Measurements from ENCODE around the gene FAM78A. TPM values are rescaled to one million over a fixed set of nuclear protein-coding genes. Genes with fewer than 3 reads are reported as not detected.
A peak's percentile ranks its signal among the peaks of the same experiment; 100 is the strongest.

The FAM78A gene
- total RNA-seq, 1 donor from 2014 or later, result 14.6 TPM

DNA sequence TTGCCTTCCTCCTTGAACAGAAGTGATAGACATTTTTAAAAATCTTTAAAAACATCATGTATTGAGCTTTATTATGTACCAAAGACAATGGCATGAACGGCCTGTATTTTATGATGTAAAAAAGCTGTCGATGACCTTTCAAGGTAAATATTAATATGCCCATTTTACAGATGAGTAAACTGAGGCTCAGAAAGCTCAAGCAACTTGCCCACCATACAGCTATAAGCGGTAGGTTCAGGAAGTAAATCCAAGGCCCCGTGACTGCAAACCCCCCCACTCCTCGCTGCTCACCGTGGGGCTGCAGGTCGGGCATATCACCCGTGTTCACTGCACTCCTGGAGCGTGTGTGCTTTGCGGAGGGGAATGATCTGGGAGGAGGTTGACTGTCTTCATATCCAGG, 16.6 kb upstream of the FAM78A start:
- no peaks in the 10 kb centered on the region for H3K27me3 ChIP-seq (ENCODE audit: control insufficient read depth in 3 of 3, insufficient read depth in 3 of 3, low read length in 3 of 3)
- H3K4me1 ChIP-seq (ENCODE audit: control insufficient read depth in 3 of 3, insufficient read depth in 3 of 3, low read length in 3 of 3), result peaks cover 62 to 82% (median 81%) of the 10 kb centered on the region in 3 donors
- peak overlapping the region; percentile 10 to 69 (median 45) for H3K4me3 ChIP-seq (ENCODE audit: low read length in 3 of 3)
- no peaks in the 10 kb centered on the region for H3K9me3 ChIP-seq (ENCODE audit: control insufficient read depth in 3 of 3, low read length in 3 of 3)
- H3K36me3 ChIP-seq (ENCODE audit: control insufficient read depth in 3 of 3, insufficient read depth in 3 of 3, low read length in 3 of 3), result peaks cover 27 to 30% (median 28%) of the 10 kb centered on the region in 3 donors
- H3K9ac ChIP-seq (ENCODE audit: low read depth in 1 of 3, low read length in 3 of 3), result peak overlapping the region; percentile 40 to 99 (median 47)
- H3K27ac ChIP-seq (ENCODE audit: low read depth, low read length), result peak overlapping the region; percentile 4

DNA sequence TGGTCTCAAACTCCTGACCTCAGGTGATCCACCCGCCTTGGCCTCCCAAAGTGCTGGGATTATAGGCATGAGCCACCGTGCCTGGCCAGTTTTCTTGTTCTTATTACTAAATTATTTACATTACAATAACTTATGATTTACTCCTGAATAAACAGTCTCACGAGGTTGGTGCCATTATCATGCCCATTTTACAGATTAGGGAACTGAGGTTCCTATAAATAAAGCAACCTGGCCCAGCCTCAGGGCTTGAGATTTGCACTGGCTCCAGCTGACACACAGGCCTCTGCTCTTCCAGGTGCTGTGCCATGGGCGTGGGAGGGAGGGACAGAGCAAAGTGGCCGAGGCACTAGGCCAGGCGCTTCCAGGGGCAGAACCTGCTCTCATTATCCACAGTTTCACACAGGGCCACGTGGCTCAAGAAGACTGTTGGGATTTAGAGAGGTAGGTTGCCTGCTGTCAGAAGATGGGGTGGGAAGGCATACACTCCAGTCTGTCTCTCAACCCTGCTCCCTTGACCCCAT, 15.5 kb upstream of the FAM78A start:
- H3K27me3 ChIP-seq (ENCODE audit: control insufficient read depth in 3 of 3, insufficient read depth in 3 of 3, low read length in 3 of 3), result no peaks in the 10 kb centered on the region
- H3K27ac ChIP-seq (ENCODE audit: low read depth, low read length), result peak overlapping the region; percentile 8
- H3K36me3 ChIP-seq (ENCODE audit: control insufficient read depth in 3 of 3, insufficient read depth in 3 of 3, low read length in 3 of 3), result peaks cover 27 to 28% (median 28%) of the 10 kb centered on the region in 3 donors
- peak overlapping the region; percentile 60 to 92 (median 79) for H3K4me3 ChIP-seq (ENCODE audit: low read length in 3 of 3)
- no peaks in the 10 kb centered on the region for H3K9me3 ChIP-seq (ENCODE audit: control insufficient read depth in 3 of 3, low read length in 3 of 3)
- H3K4me1 ChIP-seq (ENCODE audit: control insufficient read depth in 3 of 3, insufficient read depth in 3 of 3, low read length in 3 of 3), result peaks cover 63 to 83% (median 81%) of the 10 kb centered on the region in 3 donors
- peak overlapping the region; percentile 40 to 99 (median 44) for H3K9ac ChIP-seq (ENCODE audit: low read depth in 1 of 3, low read length in 3 of 3)

DNA sequence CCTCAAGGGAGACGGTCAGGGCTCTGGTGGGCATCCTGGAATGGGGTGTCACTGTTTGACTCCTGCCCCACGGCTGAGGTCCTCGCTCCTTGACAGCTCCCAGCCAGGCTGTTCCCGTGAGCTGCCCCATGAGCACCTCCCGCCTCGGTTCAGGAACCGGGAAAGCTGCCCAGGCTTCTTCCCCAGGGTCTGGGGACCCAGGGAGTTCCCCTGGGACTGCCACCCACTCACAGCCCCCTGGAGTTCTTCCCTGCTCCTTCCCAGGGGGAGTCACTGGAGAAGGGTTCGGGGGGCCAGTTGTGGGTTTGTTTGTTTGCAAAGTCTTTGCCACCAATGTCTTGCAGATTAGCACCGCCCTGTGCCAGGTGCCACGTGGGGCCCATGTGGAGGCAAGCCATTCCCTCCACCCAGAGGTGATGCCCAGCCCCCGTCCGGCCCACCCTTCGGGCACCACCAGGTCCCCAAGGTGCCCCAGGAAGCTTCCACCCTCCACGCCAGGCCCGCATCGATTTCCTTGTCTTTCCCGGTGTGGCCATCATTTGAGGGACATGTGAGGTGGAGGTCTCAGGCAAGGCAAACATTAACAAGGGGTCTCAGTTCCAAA, 14.6 kb upstream of the FAM78A start:
- peak overlapping the region; percentile 97 for H3K27ac ChIP-seq (ENCODE audit: low read depth, low read length)
- H3K9me3 ChIP-seq (ENCODE audit: control insufficient read depth in 3 of 3, low read length in 3 of 3), result no peaks in the 10 kb centered on the region
- peaks cover 57 to 75% (median 74%) of the 10 kb centered on the region in 3 donors for H3K4me1 ChIP-seq (ENCODE audit: control insufficient read depth in 3 of 3, insufficient read depth in 3 of 3, low read length in 3 of 3)
- H3K9ac ChIP-seq (ENCODE audit: low read depth in 1 of 3, low read length in 3 of 3), result peak overlapping the region; percentile 95 to 99 (median 97)
- H3K4me3 ChIP-seq (ENCODE audit: low read length in 3 of 3), result peak overlapping the region; percentile 79 to 94 (median 92)
- peaks cover 25 to 28% (median 27%) of the 10 kb centered on the region in 3 donors for H3K36me3 ChIP-seq (ENCODE audit: control insufficient read depth in 3 of 3, insufficient read depth in 3 of 3, low read length in 3 of 3)
- H3K27me3 ChIP-seq (ENCODE audit: control insufficient read depth in 3 of 3, insufficient read depth in 3 of 3, low read length in 3 of 3), result no peaks in the 10 kb centered on the region

DNA sequence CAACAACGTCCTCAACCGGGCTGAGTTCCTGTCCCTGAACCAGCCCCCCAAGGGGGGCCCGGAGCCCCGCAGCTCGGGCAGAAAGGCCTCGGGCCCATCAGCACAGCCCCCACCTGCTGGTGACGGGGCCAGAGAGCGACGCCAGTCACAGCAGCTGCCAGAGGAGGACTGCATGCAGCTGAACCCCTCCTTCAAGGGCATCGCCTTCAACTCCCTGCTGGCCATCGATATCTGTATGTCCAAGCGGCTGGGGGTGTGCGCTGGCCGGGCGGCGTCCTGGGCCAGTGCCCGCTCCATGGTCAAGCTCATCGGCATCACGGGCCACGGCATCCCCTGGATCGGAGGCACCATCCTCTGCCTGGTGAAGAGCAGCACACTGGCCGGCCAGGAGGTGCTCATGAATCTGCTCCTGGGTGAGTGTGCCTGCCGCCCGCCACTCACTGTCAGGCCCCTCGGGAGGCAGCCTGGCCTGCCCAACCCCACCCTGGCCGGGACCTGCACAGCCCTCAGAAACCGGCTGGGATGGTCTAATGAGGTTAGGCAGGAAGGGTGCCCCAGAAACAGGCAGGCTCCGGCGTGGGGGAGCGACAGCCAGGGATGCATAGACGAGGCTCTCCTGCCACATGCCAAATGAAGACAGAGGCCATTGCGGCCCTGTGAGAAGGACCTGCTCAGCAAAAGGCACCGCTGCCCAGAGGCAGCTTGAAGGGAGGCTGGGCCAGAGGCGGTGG, 13.9 kb upstream of the FAM78A start:
- peaks cover 57 to 70% (median 70%) of the 10 kb centered on the region in 3 donors for H3K4me1 ChIP-seq (ENCODE audit: control insufficient read depth in 3 of 3, insufficient read depth in 3 of 3, low read length in 3 of 3)
- peak overlapping the region; percentile 79 to 94 (median 92) for H3K4me3 ChIP-seq (ENCODE audit: low read length in 3 of 3)
- peak overlapping the region; percentile 95 to 99 (median 97) for H3K9ac ChIP-seq (ENCODE audit: low read depth in 1 of 3, low read length in 3 of 3)
- H3K9me3 ChIP-seq (ENCODE audit: control insufficient read depth in 3 of 3, low read length in 3 of 3), result no peaks in the 10 kb centered on the region
- H3K36me3 ChIP-seq (ENCODE audit: control insufficient read depth in 3 of 3, insufficient read depth in 3 of 3, low read length in 3 of 3), result peaks cover 20 to 26% (median 24%) of the 10 kb centered on the region in 3 donors
- H3K27ac ChIP-seq (ENCODE audit: low read depth, low read length), result peak overlapping the region; percentile 97
- H3K27me3 ChIP-seq (ENCODE audit: control insufficient read depth in 3 of 3, insufficient read depth in 3 of 3, low read length in 3 of 3), result no peaks in the 10 kb centered on the region

DNA sequence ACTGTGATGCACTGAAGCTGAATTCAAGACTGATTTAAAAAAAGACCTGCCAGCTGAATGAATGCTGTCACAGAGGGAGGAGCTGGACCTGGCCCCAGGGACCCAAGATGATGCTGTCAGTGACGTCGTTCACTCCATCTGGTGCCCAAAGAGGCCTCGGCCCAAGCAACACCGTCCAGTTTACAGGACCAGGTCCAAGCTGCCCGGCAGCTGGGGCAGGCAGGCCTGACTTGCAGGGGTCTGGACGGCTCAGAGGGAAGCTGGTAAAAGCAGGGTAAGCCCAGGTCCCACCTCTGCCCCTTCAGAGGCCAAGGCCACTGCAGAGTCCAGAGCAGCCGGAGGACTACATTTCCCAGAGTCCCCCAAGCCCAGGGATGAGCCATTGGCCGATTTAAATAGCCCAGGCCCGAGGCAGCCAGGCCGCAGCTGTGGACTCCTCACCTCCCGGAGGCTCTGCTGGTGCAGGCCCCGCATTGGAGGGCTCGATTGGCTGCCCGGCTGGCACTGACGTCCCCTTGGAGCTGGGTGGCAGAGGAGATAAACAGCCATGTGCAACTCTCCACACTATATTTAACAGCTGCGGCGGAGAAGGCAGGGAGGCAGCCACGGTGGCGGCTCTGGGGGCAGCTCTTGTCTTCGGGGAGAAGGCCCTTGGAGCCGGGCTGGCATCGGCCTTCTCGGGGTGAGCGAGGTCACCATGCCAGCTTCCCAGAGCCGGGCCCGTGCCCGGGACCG, 13.2 kb upstream of the FAM78A start, which contains the start of gene PLPP7:
Gene PLPP7 (plus strand): TSS at position 423 of the 735 bp plus-strand sequence. CDS start 275 bp downstream, at position 698.
- no peaks in the 10 kb centered on the region for H3K9me3 ChIP-seq (ENCODE audit: control insufficient read depth in 3 of 3, low read length in 3 of 3)
- H3K4me1 ChIP-seq (ENCODE audit: control insufficient read depth in 3 of 3, insufficient read depth in 3 of 3, low read length in 3 of 3), result peaks cover 57 to 70% (median 69%) of the 10 kb centered on the region in 3 donors
- H3K27ac ChIP-seq (ENCODE audit: low read depth, low read length), result peak within 1 kb of the TSS; percentile 97
- peaks cover 20 to 26% (median 24%) of the 10 kb centered on the region in 3 donors for H3K36me3 ChIP-seq (ENCODE audit: control insufficient read depth in 3 of 3, insufficient read depth in 3 of 3, low read length in 3 of 3)
- H3K27me3 ChIP-seq (ENCODE audit: control insufficient read depth in 3 of 3, insufficient read depth in 3 of 3, low read length in 3 of 3), result no peaks in the 10 kb centered on the region
- H3K9ac ChIP-seq (ENCODE audit: low read depth in 1 of 3, low read length in 3 of 3), result peak within 1 kb of the TSS; percentile 95 to 99 (median 97)
- H3K4me3 ChIP-seq (ENCODE audit: low read length in 3 of 3), result peak within 1 kb of the TSS; percentile 79 to 94 (median 92)

DNA sequence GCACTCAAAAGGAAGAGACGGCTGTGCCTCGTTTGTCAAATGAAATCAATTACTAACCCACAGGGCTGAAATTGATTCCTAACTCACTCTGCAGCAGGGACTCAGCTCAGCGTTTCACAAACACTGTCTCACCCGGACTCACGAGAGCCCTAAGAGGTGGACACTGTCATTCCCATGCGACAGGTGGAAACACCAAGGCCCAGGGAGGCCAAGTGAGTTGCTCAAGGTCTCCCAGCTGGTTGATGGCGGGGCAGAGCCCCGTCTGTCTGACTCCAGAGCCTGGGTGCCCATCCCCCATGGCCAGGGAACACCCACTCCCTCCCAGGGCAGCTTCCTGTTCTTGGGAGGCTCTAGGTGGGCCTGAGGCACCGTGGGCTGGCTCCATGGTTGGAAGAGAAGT, 11.9 kb upstream of the FAM78A start:
- Histone ChIP-seq H3K27ac (ENCODE audit: low read depth, low read length) (peak overlapping the region; percentile 97), H3K9ac (ENCODE audit: low read depth in 1 of 3, low read length in 3 of 3) (peak overlapping the region; percentile 95 to 99 (median 97)), H3K9me3 (ENCODE audit: control insufficient read depth in 3 of 3, low read length in 3 of 3) (no peaks in the 10 kb centered on the region), H3K4me3 (ENCODE audit: low read length in 3 of 3) (peak overlapping the region; percentile 79 to 94 (median 92)), H3K36me3 (ENCODE audit: control insufficient read depth in 3 of 3, insufficient read depth in 3 of 3, low read length in 3 of 3) (peaks cover 11 to 19% (median 12%) of the 10 kb centered on the region in 3 donors), H3K27me3 (ENCODE audit: control insufficient read depth in 3 of 3, insufficient read depth in 3 of 3, low read length in 3 of 3) (no peaks in the 10 kb centered on the region), H3K4me1 (ENCODE audit: control insufficient read depth in 3 of 3, insufficient read depth in 3 of 3, low read length in 3 of 3) (peaks cover 48 to 66% (median 63%) of the 10 kb centered on the region in 3 donors)

DNA sequence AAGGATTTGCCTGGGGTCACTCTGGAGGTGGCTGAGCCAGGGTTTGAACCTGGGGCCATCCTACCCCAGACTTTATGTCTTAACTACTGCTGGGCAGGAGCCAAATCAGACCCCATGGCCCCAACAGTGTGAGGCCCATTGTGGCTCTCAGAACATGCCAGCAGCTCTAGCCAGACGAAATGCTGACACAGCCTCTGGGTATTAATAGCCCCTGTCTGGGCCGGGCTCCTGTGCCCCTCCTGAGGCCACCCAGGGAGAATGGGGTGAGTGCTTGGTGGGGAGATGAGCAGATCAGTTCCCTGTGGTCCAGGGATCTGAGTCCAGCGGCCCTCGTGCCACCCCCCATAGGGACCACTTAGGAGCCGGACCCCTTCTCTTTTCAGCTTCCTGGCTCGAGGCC, 11.0 kb upstream of the FAM78A start:
- Histone ChIP-seq H3K4me3 (ENCODE audit: low read length in 3 of 3) (peak overlapping the region; percentile 79 to 94 (median 92)), H3K4me1 (ENCODE audit: control insufficient read depth in 3 of 3, insufficient read depth in 3 of 3, low read length in 3 of 3) (peaks cover 40 to 63% (median 59%) of the 10 kb centered on the region in 3 donors), H3K9ac (ENCODE audit: low read depth in 1 of 3, low read length in 3 of 3) (peak overlapping the region; percentile 95 to 99 (median 97)), H3K27me3 (ENCODE audit: control insufficient read depth in 3 of 3, insufficient read depth in 3 of 3, low read length in 3 of 3) (no peaks in the 10 kb centered on the region), H3K9me3 (ENCODE audit: control insufficient read depth in 3 of 3, low read length in 3 of 3) (no peaks in the 10 kb centered on the region), H3K36me3 (ENCODE audit: control insufficient read depth in 3 of 3, insufficient read depth in 3 of 3, low read length in 3 of 3) (peaks cover 6 to 13% (median 8%) of the 10 kb centered on the region in 3 donors), H3K27ac (ENCODE audit: low read depth, low read length) (peak overlapping the region; percentile 97)

DNA sequence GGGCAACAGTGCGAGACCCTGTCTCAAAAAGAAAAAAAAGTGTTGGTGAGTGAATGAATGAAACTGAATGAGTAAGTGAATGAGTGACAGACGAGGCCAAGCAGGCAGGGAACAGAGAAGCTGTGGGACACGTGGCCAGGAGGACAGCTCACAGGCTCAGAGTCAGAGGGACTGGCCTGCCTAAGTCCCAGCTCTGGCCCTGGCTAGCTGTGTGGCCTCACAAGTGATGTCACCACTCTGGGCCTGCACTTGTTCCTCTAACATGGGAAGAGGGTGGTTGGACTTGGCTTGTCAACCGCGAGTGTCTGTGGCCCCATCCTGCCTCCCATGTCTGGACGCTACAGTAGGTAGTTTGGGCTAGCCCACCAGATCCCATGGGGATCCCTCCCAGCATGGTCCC, 8.5 kb upstream of the FAM78A start:
- no peak overlapping the region for H3K4me3 ChIP-seq (ENCODE audit: low read length in 3 of 3)
- H3K9me3 ChIP-seq (ENCODE audit: control insufficient read depth in 3 of 3, low read length in 3 of 3), result no peaks in the 10 kb centered on the region
- H3K36me3 ChIP-seq (ENCODE audit: control insufficient read depth in 3 of 3, insufficient read depth in 3 of 3, low read length in 3 of 3), result no peaks in the 10 kb centered on the region
- peaks cover 25 to 68% (median 60%) of the 10 kb centered on the region in 3 donors for H3K4me1 ChIP-seq (ENCODE audit: control insufficient read depth in 3 of 3, insufficient read depth in 3 of 3, low read length in 3 of 3)
- no peak overlapping the region for H3K9ac ChIP-seq (ENCODE audit: low read depth in 1 of 3, low read length in 3 of 3)
- no peak overlapping the region for H3K27ac ChIP-seq (ENCODE audit: low read depth, low read length)
- H3K27me3 ChIP-seq (ENCODE audit: control insufficient read depth in 3 of 3, insufficient read depth in 3 of 3, low read length in 3 of 3), result peaks cover 0 to 9% (median 0%) of the 10 kb centered on the region in 3 donors

DNA sequence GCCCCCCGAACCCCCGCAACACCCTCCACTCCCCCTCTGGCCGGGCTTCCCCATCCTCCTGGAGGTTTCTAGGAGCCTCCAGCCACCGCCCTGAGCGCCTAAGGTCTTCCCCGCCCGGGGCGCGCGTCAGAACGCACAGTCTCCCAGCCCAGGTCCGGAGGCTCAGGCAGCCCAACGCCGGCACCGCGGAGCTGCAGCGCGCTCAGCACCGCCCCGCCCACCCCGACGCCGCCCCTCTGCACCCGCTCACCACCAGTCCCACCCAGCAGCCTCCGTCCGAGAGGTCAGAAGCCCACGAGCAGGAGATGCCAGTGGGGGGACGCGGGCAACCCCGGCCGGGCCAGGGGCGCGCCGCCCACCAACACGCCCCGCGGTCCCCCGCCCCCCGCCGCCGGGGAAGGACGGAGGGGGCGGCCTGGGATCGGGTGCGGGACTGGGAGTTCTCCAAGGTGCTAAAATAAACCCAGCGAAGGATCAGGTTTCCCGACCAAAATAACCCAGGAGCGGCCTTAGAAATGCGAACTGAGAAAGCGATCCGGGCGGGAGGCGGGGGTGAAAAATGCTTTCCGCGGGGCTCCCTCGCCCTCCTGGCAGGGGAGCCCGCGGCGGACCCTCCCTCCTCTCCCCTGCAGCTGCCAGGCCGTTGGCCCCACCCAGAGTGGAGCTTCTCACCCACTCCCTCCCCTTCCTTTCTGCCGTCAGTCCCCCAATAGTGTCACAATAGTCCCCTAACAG, 6.5 kb upstream of the FAM78A start:
- H3K9me3 ChIP-seq (ENCODE audit: control insufficient read depth in 3 of 3, low read length in 3 of 3), result no peaks in the 10 kb centered on the region
- H3K4me3 ChIP-seq (ENCODE audit: low read length in 3 of 3), result peak overlapping the region; percentile 65 to 79 (median 67)
- H3K4me1 ChIP-seq (ENCODE audit: control insufficient read depth in 3 of 3, insufficient read depth in 3 of 3, low read length in 3 of 3), result peaks cover 28 to 71% (median 57%) of the 10 kb centered on the region in 3 donors
- H3K9ac ChIP-seq (ENCODE audit: low read depth in 1 of 3, low read length in 3 of 3), result peak overlapping the region; percentile 73 to 83 (median 73)
- peak overlapping the region; percentile 95 for H3K27ac ChIP-seq (ENCODE audit: low read depth, low read length)
- no peaks in the 10 kb centered on the region for H3K36me3 ChIP-seq (ENCODE audit: control insufficient read depth in 3 of 3, insufficient read depth in 3 of 3, low read length in 3 of 3)
- peaks cover 0 to 9% (median 0%) of the 10 kb centered on the region in 3 donors for H3K27me3 ChIP-seq (ENCODE audit: control insufficient read depth in 3 of 3, insufficient read depth in 3 of 3, low read length in 3 of 3)
